Measurements from ENCODE around the gene RPLP1.

DNA sequence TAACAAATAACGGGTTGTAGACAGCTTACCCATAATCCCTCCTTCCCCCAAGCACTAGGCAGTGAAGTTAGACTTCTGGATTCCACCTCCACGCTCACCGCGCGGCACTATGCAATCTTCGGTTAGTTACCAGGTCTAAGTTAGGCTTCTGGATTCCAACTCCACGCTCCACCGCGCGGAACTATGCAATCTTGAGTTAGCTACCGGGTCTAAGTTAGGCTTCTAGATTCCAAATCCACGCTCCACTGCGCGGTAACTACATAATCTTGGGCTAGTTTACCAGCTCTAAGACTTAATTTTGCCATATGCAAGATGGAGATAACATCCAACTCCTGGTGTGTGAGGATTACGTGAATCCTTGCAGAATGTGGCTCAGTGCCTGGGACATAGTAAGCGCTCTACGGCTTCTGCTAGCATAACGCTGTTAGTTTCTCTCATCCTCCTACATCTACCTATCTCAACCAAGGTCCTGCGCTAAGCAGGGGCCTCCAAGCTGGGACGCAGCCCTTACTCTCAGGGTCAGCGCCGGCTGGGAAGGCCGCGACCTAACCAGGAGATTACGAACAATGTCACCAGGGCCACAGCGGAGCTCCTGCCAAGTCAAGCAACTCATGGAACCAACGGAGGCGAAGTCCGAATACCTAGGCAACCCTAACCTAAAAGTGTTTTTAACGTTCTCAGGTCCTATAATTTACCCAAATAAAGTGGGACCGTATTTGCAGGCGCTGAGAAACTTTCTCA, 497 bp upstream of the RPLP1 start:
- TF ChIP-seq, protein P1, sequence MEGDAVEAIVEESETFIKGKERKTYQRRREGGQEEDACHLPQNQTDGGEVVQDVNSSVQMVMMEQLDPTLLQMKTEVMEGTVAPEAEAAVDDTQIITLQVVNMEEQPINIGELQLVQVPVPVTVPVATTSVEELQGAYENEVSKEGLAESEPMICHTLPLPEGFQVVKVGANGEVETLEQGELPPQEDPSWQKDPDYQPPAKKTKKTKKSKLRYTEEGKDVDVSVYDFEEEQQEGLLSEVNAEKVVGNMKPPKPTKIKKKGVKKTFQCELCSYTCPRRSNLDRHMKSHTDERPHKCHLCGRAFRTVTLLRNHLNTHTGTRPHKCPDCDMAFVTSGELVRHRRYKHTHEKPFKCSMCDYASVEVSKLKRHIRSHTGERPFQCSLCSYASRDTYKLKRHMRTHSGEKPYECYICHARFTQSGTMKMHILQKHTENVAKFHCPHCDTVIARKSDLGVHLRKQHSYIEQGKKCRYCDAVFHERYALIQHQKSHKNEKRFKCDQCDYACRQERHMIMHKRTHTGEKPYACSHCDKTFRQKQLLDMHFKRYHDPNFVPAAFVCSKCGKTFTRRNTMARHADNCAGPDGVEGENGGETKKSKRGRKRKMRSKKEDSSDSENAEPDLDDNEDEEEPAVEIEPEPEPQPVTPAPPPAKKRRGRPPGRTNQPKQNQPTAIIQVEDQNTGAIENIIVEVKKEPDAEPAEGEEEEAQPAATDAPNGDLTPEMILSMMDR (IDR thresholded peaks at IDR 0.05) = no peak
- no peak for TF ChIP-seq POLR2A (IDR thresholded peaks at IDR 0.05)

Data from ovary (tissue), 3 donors.